WTC11 (cell line): ENCODE measurements around the gene GALT. TPM values are rescaled to one million over a fixed set of nuclear protein-coding genes. Genes with fewer than 3 reads are reported as not detected.

Experiments used
- ATAC-seq: fragments of 200-7000 bp; cut with Tn5 transposase; 2 replicates; pipeline ENCODE4 v1.10.0; 2021; ENCODE audit warnings: mild to moderate bottlenecking, moderate library complexity
- CTCF ChIA-PET: fragments of 300-600 bp; sonication (Branson Sonifier 250); formaldehyde crosslinking; loops from one replicate; lab custom pipeline; 2021; ENCODE audit warnings: antibody characterized with exemption; lab: Charles Lee
- POLR2A ChIA-PET: fragments of 350-600 bp; sonication (Branson Sonifier 250); formaldehyde crosslinking; loops from one replicate; lab custom pipeline; 2021; ENCODE audit warnings: antibody characterized with exemption; lab: Charles Lee
- DNase-seq: peaks from one replicate; pipeline ENCODE4 v3.0.0; 2021; ENCODE audit warnings: low spot score
- H3K27ac Mint-ChIP-seq: 2 replicates; pipeline ENCODE4 v1.8.0; 2021; ENCODE audit warnings: mixed read lengths
- H3K27me3 Mint-ChIP-seq: 2 replicates; pipeline ENCODE4 v1.8.0; 2021; ENCODE audit warnings: low read depth, mild to moderate bottlenecking, moderate library complexity, mixed read lengths
- H3K36me3 Mint-ChIP-seq: 2 replicates; pipeline ENCODE4 v1.8.0; 2021; ENCODE audit warnings: mixed read lengths
- H3K4me1 Mint-ChIP-seq: 2 replicates; pipeline ENCODE4 v1.8.0; 2022; ENCODE audit warnings: mixed read lengths
- H3K4me3 Mint-ChIP-seq: 2 replicates; pipeline ENCODE4 v1.8.0; 2021; ENCODE audit warnings: mild to moderate bottlenecking, moderate library complexity, mixed read lengths
- H3K9me3 Mint-ChIP-seq: 2 replicates; pipeline ENCODE4 v1.8.0; 2021; ENCODE audit warnings: mixed read lengths
- EMX1 ChIP-seq: fragments of 250-450 bp; sonication (Bioruptor Pico); IDR thresholded peaks from 2 replicates; pipeline ENCODE4 v1.8.0; 2021; ENCODE audit warnings: mild to moderate bottlenecking
- ERG ChIP-seq: fragments of 250-450 bp; sonication (Bioruptor Pico); IDR thresholded peaks from 2 replicates; pipeline ENCODE4 v1.8.0; 2021; ENCODE audit warnings: mild to moderate bottlenecking
- ETV6 ChIP-seq: sonication (generic); formaldehyde crosslinking; IDR thresholded peaks from 2 replicates; pipeline ENCODE4 v1.8.1; 2022; ENCODE audit warnings: mild to moderate bottlenecking, missing genetic modification reagents
- FOXK1 ChIP-seq: sonication (generic); formaldehyde crosslinking; IDR thresholded peaks from 2 replicates; pipeline ENCODE4 v1.8.0; 2022; ENCODE audit warnings: mild to moderate bottlenecking, moderate library complexity, missing genetic modification reagents
- FOXP1 ChIP-seq: sonication (generic); formaldehyde crosslinking; IDR thresholded peaks from 2 replicates; pipeline ENCODE4 v1.8.0; 2022; ENCODE audit warnings: missing genetic modification reagents, mild to moderate bottlenecking, moderate library complexity, borderline replicate concordance
- GRHL2 ChIP-seq: fragments of 250-450 bp; sonication (Bioruptor Pico); IDR thresholded peaks from 2 replicates; pipeline ENCODE4 v1.8.0; 2022; ENCODE audit warnings: mild to moderate bottlenecking, moderate library complexity; ENCODE audit not compliant: insufficient replicate concordance, severe bottlenecking
- HMGXB4 ChIP-seq: sonication (generic); formaldehyde crosslinking; IDR thresholded peaks from 2 replicates; pipeline ENCODE4 v1.8.1; 2023; ENCODE audit warnings: mild to moderate bottlenecking, moderate library complexity, missing genetic modification reagents
- IRF2 ChIP-seq: sonication (generic); formaldehyde crosslinking; IDR thresholded peaks from 2 replicates; pipeline ENCODE4 v1.8.0; 2022; ENCODE audit warnings: low read depth, missing genetic modification reagents, borderline replicate concordance
- SMAD3 ChIP-seq: sonication (generic); formaldehyde crosslinking; IDR thresholded peaks from 2 replicates; pipeline ENCODE4 v1.8.0; 2022; ENCODE audit warnings: missing genetic modification reagents, mild to moderate bottlenecking, borderline replicate concordance
- SP1 ChIP-seq: sonication (generic); formaldehyde crosslinking; conservative IDR thresholded peaks from 2 replicates; pipeline ENCODE4 v1.8.1; 2022; ENCODE audit warnings: missing genetic modification reagents
- TP53 ChIP-seq: sonication (generic); formaldehyde crosslinking; IDR thresholded peaks from 2 replicates; pipeline ENCODE4 v1.8.1; 2023; ENCODE audit warnings: mild to moderate bottlenecking, missing genetic modification reagents
- USF2 ChIP-seq: sonication (generic); formaldehyde crosslinking; IDR thresholded peaks from 2 replicates; pipeline ENCODE4 v1.8.1; 2023; ENCODE audit warnings: mild to moderate bottlenecking, missing genetic modification reagents, moderate library complexity
- ZBTB43 ChIP-seq: sonication (generic); formaldehyde crosslinking; IDR thresholded peaks from 2 replicates; pipeline ENCODE4 v1.8.1; 2023; ENCODE audit warnings: mild to moderate bottlenecking, missing genetic modification reagents
- ZNF121 ChIP-seq: sonication (generic); formaldehyde crosslinking; IDR thresholded peaks from 2 replicates; pipeline ENCODE4 v1.8.0; 2023; ENCODE audit warnings: missing genetic modification reagents
- ZNF138 ChIP-seq: sonication (generic); formaldehyde crosslinking; conservative IDR thresholded peaks from 2 replicates; pipeline ENCODE4 v1.8.1; 2022; ENCODE audit warnings: mild to moderate bottlenecking, moderate library complexity, missing genetic modification reagents
- ZNF219 ChIP-seq: sonication (generic); formaldehyde crosslinking; IDR thresholded peaks from 2 replicates; pipeline ENCODE4 v1.8.0; 2023; ENCODE audit warnings: missing genetic modification reagents, mild to moderate bottlenecking, borderline replicate concordance
- ZNF263 ChIP-seq: sonication (generic); formaldehyde crosslinking; IDR thresholded peaks from 2 replicates; pipeline ENCODE4 v1.8.1; 2022; ENCODE audit warnings: low read depth, mild to moderate bottlenecking, moderate library complexity, missing genetic modification reagents
- ZNF512 ChIP-seq: sonication (generic); formaldehyde crosslinking; IDR thresholded peaks from 2 replicates; pipeline ENCODE4 v1.8.1; 2022; ENCODE audit warnings: missing genetic modification reagents, borderline replicate concordance
- total RNA-seq: library from RNA; stranded (reverse); gene quantifications from 3 replicates; pipeline ENCODE4 v1.2.3, GENCODE V29; 2021

The GALT gene
- total RNA-seq, 1 experiment from 2014 or later: 39.7 TPM

- H3K27ac Mint-ChIP-seq: no peak overlapping the region
- no peak overlapping the region for H3K4me3 Mint-ChIP-seq
- ChIA-PET POLR2A (no interaction called here), CTCF (interaction anchor here (0.5 to 3.4 kb wide), 7 partner anchors 13 to 486 kb away, joined by 3 to 18 read pairs (median 3); partner anchors contain the start of genes GALT and SIGMAR1)
- DNase-seq (no peak), ATAC-seq (0 out of 2 replicates have a peak, but pooled peaks have one; percentile 4)
- H3K27me3 Mint-ChIP-seq: peaks cover 6% of the 10 kb centered on the region
- TF ChIP-seq ERG (CRISPR knock-in tag): no peak
- no peak for TF ChIP-seq HMGXB4
- no peak for TF ChIP-seq ZNF138 (CRISPR knock-in tag)
- no peak for TF ChIP-seq EMX1 (CRISPR knock-in tag)
- no peak for TF ChIP-seq SP1
- TF ChIP-seq FOXK1 (CRISPR knock-in tag): no peak
- TF ChIP-seq TP53 (CRISPR knock-in tag): no peak
- TF ChIP-seq USF2: no peak
- TF ChIP-seq ZNF121 (CRISPR knock-in tag): no peak
- no peak for TF ChIP-seq ETV6 (CRISPR knock-in tag)
- no peak for TF ChIP-seq ZNF219 (CRISPR knock-in tag)
- no peak for TF ChIP-seq ZNF512
- TF ChIP-seq ZNF263 (CRISPR knock-in tag): no peak
- TF ChIP-seq SMAD3 (CRISPR knock-in tag): no peak
- TF ChIP-seq FOXP1 (CRISPR knock-in tag): no peak
- TF ChIP-seq IRF2 (CRISPR knock-in tag): no peak
- TF ChIP-seq ZBTB43 (CRISPR knock-in tag): no peak
- no peak for TF ChIP-seq GRHL2 (CRISPR knock-in tag)
- no peaks in the 10 kb centered on the region for H3K36me3 Mint-ChIP-seq
- H3K4me1 Mint-ChIP-seq: peaks cover 11% of the 10 kb centered on the region
- H3K9me3 Mint-ChIP-seq: no peaks in the 10 kb centered on the region
Observed at GRCh38 chr9:34659592-34660253, 13.2 kb downstream of the GALT start.
